Fibroblast of lung (primary cell): ENCODE results near the gene WNT11. TPM values are rescaled to one million over a fixed set of nuclear protein-coding genes. Genes with fewer than 3 reads are reported as not detected.

Experiments used
- DNase-seq, 2 donors: peaks; one replicate each; pipeline versions ENCODE4 v3.0.0 to v3.0.0-alpha.2; 2010; ENCODE audit warnings: low read depth in 2 of 2
- H2AFZ ChIP-seq: 2 replicates; pipeline ENCODE4 v1.5.1; 2012; ENCODE audit warnings: low read length, control low read depth, inconsistent platforms
- H3K27ac ChIP-seq: 2 replicates; pipeline ENCODE4 v1.5.1; 2011; ENCODE audit warnings: low read length, control low read depth; ENCODE audit not compliant: insufficient read depth
- H3K27me3 ChIP-seq: 2 replicates; pipeline ENCODE4 v1.5.1; 2011; ENCODE audit warnings: mild to moderate bottlenecking, low read length; ENCODE audit not compliant: control insufficient read depth, insufficient read depth
- H3K36me3 ChIP-seq: 2 replicates; pipeline ENCODE4 v1.5.1; 2011; ENCODE audit warnings: low read length; ENCODE audit not compliant: control insufficient read depth, insufficient read depth
- H3K4me1 ChIP-seq: 2 replicates; pipeline ENCODE4 v1.5.1; 2011; ENCODE audit warnings: low read length; ENCODE audit not compliant: control insufficient read depth, insufficient read depth; ENCODE audit errors: extremely low read depth
- H3K4me2 ChIP-seq: 2 replicates; pipeline ENCODE4 v1.5.1; 2011; ENCODE audit warnings: low read length, control low read depth; ENCODE audit not compliant: insufficient read depth; ENCODE audit errors: extremely low read depth
- H3K4me3 ChIP-seq, 4 experiments: fragments of 200-600 bp in 1 of 4; sonication (generic) in 1 of 4; replicated peaks in 1 of 4; 2 replicates each; pipeline ENCODE4 v1.5.1; 2011 to 2016; ENCODE audit warnings: low read length in 4 of 4, low read depth in 3 of 4, mild to moderate bottlenecking in 3 of 4, control low read depth in 2 of 4, inconsistent platforms in 1 of 4, mixed read lengths in 1 of 4; ENCODE audit not compliant: insufficient read depth in 1 of 4; ENCODE audit errors: control extremely low read depth in 1 of 4
- H3K79me2 ChIP-seq: 2 replicates; pipeline ENCODE4 v1.5.1; 2012; ENCODE audit warnings: mild to moderate bottlenecking, low read length, inconsistent platforms; ENCODE audit not compliant: control insufficient read depth, insufficient read depth
- H3K9ac ChIP-seq: 2 replicates; pipeline ENCODE4 v1.5.1; 2011; ENCODE audit warnings: mild to moderate bottlenecking, low read length, control low read depth; ENCODE audit not compliant: insufficient read depth
- H3K9me3 ChIP-seq: 2 replicates; pipeline ENCODE4 v1.5.1; 2012; ENCODE audit warnings: low read depth, low read length; ENCODE audit not compliant: control insufficient read depth, insufficient read depth
- H4K20me1 ChIP-seq: 2 replicates; pipeline ENCODE4 v1.5.1; 2011; ENCODE audit warnings: low read length; ENCODE audit not compliant: control insufficient read depth, insufficient read depth; ENCODE audit errors: extremely low read depth
- EZH2 ChIP-seq: IDR thresholded peaks from 2 replicates; pipeline ENCODE4 v1.5.1; 2012; ENCODE audit warnings: low read length, control low read depth, mild to moderate bottlenecking; ENCODE audit errors: missing control alignments
- polyA plus RNA-seq, 2 donors: library from polyadenylated mRNA; depleted of rRNA in 1 of 2; stranded (reverse) in 1 of 2; unstranded in 1 of 2; fragments of >200 nt; gene quantifications; 2 replicates each; pipeline ENCODE4 v1.2.1, GENCODE V29; 2011 to 2012; ENCODE audit warnings: missing spikeins in 1 of 2
- total RNA-seq: library from RNA; depleted of rRNA; stranded (reverse); fragments of >200 nt; gene quantifications from 2 replicates; pipeline ENCODE4 v1.2.1, GENCODE V29; 2014
- TF ChIP-seq, protein P1 (sequence below), 2 donors: IDR thresholded peaks in 1 of 2; conservative IDR thresholded peaks in 1 of 2; 1 replicate in 1 of 2; 2 replicates in 1 of 2; pipeline ENCODE4 v1.5.1; 2011 to 2012; ENCODE audit warnings: low read length in 2 of 2, control low read depth in 1 of 2, inconsistent platforms in 1 of 2, low read depth in 1 of 2, mild to moderate bottlenecking in 1 of 2

The WNT11 gene
- total and polyA plus RNA-seq, 2 donors (not counting 1 experiment from before 2014, with no cell fraction given) = 0.07 to 0.33 TPM

DNA sequence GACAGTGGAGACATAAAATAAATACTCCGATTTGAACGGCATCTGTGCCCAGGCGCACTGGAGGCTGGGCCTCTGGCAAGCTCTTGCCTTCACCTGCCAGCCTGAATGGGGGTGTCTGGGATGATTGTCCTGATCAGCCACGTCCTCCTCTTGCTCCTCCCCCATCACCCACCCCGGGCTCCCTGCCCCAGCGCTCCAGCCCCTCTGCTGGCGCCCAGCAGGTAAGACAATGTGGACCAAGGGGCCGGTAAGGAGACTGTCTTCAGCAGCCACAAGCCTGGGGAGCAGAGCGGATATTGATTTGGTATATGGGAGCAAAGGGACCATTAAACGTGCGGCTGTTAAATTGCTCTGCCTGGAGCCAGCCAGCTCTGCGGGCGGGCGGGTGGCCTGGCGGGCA, 24.9 kb downstream of the WNT11 start:
- no peak overlapping the region for H3K4me3 ChIP-seq
- H3K27ac ChIP-seq = no peak overlapping the region
- no peaks in the 10 kb centered on the region for H3K9me3 ChIP-seq
- no peaks in the 10 kb centered on the region for H4K20me1 ChIP-seq
- no peak overlapping the region for H2AFZ ChIP-seq
- no peaks in the 10 kb centered on the region for H3K4me1 ChIP-seq
- no peak overlapping the region for H3K4me2 ChIP-seq
- no peak overlapping the region for H3K9ac ChIP-seq
- no peak for TF ChIP-seq EZH2
- TF ChIP-seq, protein P1, sequence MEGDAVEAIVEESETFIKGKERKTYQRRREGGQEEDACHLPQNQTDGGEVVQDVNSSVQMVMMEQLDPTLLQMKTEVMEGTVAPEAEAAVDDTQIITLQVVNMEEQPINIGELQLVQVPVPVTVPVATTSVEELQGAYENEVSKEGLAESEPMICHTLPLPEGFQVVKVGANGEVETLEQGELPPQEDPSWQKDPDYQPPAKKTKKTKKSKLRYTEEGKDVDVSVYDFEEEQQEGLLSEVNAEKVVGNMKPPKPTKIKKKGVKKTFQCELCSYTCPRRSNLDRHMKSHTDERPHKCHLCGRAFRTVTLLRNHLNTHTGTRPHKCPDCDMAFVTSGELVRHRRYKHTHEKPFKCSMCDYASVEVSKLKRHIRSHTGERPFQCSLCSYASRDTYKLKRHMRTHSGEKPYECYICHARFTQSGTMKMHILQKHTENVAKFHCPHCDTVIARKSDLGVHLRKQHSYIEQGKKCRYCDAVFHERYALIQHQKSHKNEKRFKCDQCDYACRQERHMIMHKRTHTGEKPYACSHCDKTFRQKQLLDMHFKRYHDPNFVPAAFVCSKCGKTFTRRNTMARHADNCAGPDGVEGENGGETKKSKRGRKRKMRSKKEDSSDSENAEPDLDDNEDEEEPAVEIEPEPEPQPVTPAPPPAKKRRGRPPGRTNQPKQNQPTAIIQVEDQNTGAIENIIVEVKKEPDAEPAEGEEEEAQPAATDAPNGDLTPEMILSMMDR (conservative IDR thresholded peaks at IDR 0.05 in 1 of 2, IDR thresholded peaks at IDR 0.05 in 1 of 2; ENCODE audit: low read depth in 1 of 2, low read length in 2 of 2) = no peak
- no peaks in the 10 kb centered on the region for H3K36me3 ChIP-seq
- DNase-seq = no peak
- H3K27me3 ChIP-seq = peaks cover 3% of the 10 kb centered on the region
- H3K79me2 ChIP-seq = no peaks in the 10 kb centered on the region

GRCh38 chr11:76179147-76179546, 27.2 kb downstream of the WNT11 start:
- no peak overlapping the region for H3K4me3 ChIP-seq
- no peaks in the 10 kb centered on the region for H3K4me1 ChIP-seq
- no peak for DNase-seq
- no peak overlapping the region for H3K4me2 ChIP-seq
- TF ChIP-seq, protein P1 (conservative IDR thresholded peaks at IDR 0.05 in 1 of 2, IDR thresholded peaks at IDR 0.05 in 1 of 2; ENCODE audit: low read depth in 1 of 2, low read length in 2 of 2) = no peak
- TF ChIP-seq EZH2 = no peak
- no peaks in the 10 kb centered on the region for H3K27me3 ChIP-seq
- H3K36me3 ChIP-seq = no peaks in the 10 kb centered on the region
- no peak overlapping the region for H3K9ac ChIP-seq
- no peaks in the 10 kb centered on the region for H4K20me1 ChIP-seq
- no peaks in the 10 kb centered on the region for H3K9me3 ChIP-seq
- H3K79me2 ChIP-seq = no peaks in the 10 kb centered on the region
- H3K27ac ChIP-seq = no peak overlapping the region
- H2AFZ ChIP-seq = no peak overlapping the region

DNA sequence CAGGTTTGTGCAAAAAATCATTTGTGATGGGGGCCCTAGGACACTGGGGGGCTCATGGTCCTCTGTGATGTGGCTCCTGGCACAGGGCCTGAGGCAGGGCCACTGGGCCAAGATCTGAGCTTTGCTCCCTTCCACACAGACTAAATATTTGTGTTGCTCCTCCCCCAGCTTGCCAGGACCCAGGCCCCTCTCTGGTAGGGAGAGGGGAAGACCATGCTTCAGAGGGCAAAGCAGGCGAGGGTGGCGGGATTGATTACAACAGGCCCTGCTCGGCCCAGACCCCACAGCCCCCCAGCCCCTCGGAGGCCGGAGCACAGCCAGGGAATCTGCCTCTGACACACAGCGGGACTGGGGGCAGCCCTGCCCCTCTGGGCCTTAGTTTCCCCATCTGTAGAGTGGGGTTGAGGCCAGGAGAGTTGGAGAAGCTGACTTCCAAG, 29.0 kb downstream of the WNT11 start:
- H3K4me2 ChIP-seq = no peak overlapping the region
- no peak overlapping the region for H3K9ac ChIP-seq
- DNase-seq = no peak
- no peaks in the 10 kb centered on the region for H4K20me1 ChIP-seq
- no peak overlapping the region for H3K4me3 ChIP-seq
- no peaks in the 10 kb centered on the region for H3K79me2 ChIP-seq
- no peak overlapping the region for H3K27ac ChIP-seq
- no peaks in the 10 kb centered on the region for H3K36me3 ChIP-seq
- H2AFZ ChIP-seq = no peak overlapping the region
- H3K4me1 ChIP-seq = no peaks in the 10 kb centered on the region
- peaks cover 2% of the 10 kb centered on the region for H3K27me3 ChIP-seq
- no peaks in the 10 kb centered on the region for H3K9me3 ChIP-seq
- TF ChIP-seq, protein P1 (conservative IDR thresholded peaks at IDR 0.05 in 1 of 2, IDR thresholded peaks at IDR 0.05 in 1 of 2; ENCODE audit: low read depth in 1 of 2, low read length in 2 of 2) = no peak
- no peak for TF ChIP-seq EZH2
